ENCODE results near the gene BRME1.
"Not testable (repeated sequence)": the region's sequence is repeated elsewhere in the genome, so short reads cannot be mapped to it uniquely, and the experiment has no call there.

BRME1 gene

GRCh38 chr19:13864667-13865570 lies 41.0 kb downstream of the BRME1 start:
- no peak for DNase-seq

GRCh38 chr19:13864046-13864666 lies 41.8 kb downstream of the BRME1 start:
- DNase-seq, result no peak

GRCh38 chr19:13861714-13862531 lies 44.0 kb downstream of the BRME1 start:
- DNase-seq, result peak; percentile 72 to 75

GRCh38 chr19:13861392-13861713 lies 44.6 kb downstream of the BRME1 start:
- DNase-seq, result no peak

GRCh38 chr19:13860679-13861391 lies 45.1 kb downstream of the BRME1 start:
- DNase-seq, result no peak

- DNase-seq, result no peak
These were observed 46.5 kb downstream of the BRME1 start for GRCh38 chr19:13859361-13859880.

GRCh38 chr19:13856497-13856896 lies 49.4 kb downstream of the BRME1 start:
- no peak for DNase-seq

- not testable (repeated sequence) for DNase-seq
These were observed 53.7 kb downstream of the BRME1 start for GRCh38 chr19:13852171-13852707.

GRCh38 chr19:13851734-13852114 lies 54.2 kb downstream of the BRME1 start:
- not testable (repeated sequence) for DNase-seq

GRCh38 chr19:13850910-13851733 lies 54.8 kb downstream of the BRME1 start:
- DNase-seq, result no peak

GRCh38 chr19:13849991-13850909 lies 55.7 kb downstream of the BRME1 start:
- peak; percentile 70 to 75 for DNase-seq

GRCh38 chr19:13848798-13849676 lies 56.9 kb downstream of the BRME1 start:
- DNase-seq, result no peak

GRCh38 chr19:13848340-13848677 lies 57.6 kb downstream of the BRME1 start:
- DNase-seq, result no peak

GRCh38 chr19:13847407-13848339 lies 58.2 kb downstream of the BRME1 start:
- DNase-seq, result peak; percentile 86 to 87

GRCh38 chr19:13846557-13847406 lies 59.1 kb downstream of the BRME1 start:
- peak; percentile 78 to 81 for DNase-seq

- DNase-seq, result no peak
These were observed 61.7 kb downstream of the BRME1 start for GRCh38 chr19:13844130-13844631.
